ENCODE data around the gene SEMA6A. TPM values are rescaled to one million over a fixed set of nuclear protein-coding genes. Genes with fewer than 3 reads are reported as not detected.
"Not testable (repeated sequence)": the region's sequence is repeated elsewhere in the genome, so short reads cannot be mapped to it uniquely, and the experiment has no call there.

The SEMA6A gene
- total RNA-seq, 1 donor from 2014 or later: 0.27 TPM

DNA sequence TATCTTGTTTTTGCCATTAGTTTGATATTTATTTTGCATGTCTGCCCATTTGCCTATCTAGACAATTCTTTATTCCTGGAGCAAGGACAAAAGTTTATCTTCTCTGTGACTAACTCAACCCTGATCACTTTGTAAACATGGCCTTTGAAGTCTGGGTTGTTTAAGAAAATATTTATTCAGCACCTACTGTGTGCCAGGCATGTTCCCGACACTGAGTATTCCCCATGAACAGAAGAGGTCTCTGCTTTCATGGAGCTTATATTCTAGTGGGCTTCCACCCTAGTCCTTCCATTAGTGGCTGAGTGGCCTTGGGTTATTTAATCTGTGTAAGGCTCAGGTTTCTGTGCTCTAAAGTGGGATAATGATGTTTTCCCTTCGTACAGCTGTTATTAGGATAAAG, 49.7 kb downstream of the SEMA6A start:
- no peak for DNase-seq (ENCODE audit: low read depth)

DNA sequence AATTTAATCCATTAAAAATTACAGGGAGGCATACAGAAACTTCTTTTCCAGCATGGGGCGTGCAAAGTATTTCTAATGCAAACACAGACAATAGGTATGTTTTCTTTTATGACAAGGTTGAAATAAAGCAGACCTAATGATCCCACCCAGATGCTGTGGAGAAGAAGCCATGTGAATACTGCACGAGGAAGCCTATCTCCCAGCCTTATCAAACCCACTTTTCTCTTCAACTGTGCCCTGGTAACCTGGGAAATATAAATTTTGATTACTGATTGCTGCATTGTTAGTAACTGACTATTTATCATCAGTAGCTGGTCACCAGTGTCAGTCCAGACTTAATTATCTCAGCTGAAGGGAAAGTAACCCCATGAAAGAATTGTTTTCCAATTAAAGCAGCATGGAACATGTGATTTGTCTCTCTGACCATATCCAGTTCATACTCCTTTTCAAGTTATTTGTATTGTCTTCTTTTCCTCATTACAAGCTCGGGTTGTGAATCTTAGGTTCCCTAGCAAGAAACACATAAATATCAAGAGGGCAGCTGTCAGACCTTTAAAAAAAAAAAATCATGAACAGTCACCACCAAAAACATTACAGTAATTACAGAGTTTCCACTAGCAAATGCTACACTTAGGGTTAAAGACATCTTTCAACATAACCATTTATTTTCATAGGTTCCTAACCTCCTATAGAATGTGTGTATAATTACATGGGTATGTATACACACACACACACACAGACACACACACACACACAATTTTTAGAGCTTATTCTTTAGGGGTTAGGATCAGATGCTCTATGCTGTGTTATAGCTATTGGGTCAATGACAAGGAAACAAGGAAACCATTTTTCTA, 50.3 kb downstream of the SEMA6A start:
- DNase-seq (ENCODE audit: low read depth): no peak

DNA sequence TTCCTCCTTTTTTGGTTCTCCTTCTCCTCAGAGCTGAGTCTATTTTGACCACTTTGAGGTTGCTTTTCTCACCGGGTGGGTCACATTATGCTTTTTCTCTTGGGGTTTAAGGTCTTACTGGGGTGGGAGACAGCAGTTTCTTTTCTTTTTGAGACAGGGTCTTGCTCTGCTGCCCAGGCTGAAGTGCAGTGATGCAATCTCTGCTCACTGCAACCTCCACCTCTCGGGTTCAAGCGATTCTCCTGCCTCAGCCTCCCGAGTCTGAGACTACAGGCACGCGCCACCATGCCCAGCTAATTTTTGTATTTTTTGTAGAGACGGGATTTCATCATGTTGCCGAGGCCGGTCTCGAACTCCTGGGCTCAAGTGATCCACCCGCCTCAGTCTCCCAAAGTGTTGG, 51.4 kb downstream of the SEMA6A start:
- not testable (repeated sequence) for DNase-seq (ENCODE audit: low read depth)

DNA sequence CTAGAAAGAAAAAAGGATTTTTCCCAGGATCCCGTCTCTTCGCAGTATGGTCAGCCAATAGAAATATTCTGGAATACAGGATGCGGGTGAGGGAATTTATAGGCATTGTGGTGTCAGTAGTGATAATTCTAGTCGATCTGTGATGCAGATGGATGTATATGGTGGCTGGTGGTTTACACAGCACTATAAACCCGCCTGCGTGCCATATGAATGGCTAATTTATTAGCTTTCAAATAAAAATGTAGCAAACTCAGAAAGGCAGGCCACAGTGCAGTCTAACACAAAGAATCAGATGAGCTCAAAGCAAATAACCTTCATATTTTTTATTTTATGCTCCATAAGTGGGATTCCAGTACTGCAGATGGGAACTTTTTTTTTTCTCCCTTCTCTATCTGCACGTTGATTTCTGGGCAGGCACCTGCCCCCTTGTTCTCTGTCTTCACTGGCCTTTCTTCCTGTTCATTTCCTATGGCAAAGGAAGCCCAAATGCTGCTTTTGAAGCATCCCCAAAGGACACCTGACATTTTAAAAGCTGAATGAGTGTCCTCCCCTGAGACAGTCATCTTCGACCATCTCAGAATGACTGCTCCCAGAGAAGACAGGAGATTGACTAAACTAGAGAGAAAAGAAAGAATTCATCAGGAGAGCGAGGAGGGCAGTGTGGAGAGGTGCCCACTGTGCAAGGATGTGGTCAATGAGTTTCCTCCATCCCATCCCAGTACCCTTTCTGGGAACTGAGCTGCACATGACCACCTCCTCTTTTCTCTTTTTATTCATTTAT, 52.1 kb downstream of the SEMA6A start:
- DNase-seq (ENCODE audit: low read depth): no peak

- peak; percentile 10 for DNase-seq (ENCODE audit: low read depth)
These were observed 53.3 kb downstream of the SEMA6A start for GRCh38 chr5:116521173-116521872.

- DNase-seq (ENCODE audit: low read depth): no peak
These were observed 53.9 kb downstream of the SEMA6A start for GRCh38 chr5:116520771-116521170.

GRCh38 chr5:116518423-116518822, 56.2 kb downstream of the SEMA6A start:
- DNase-seq (ENCODE audit: low read depth): no peak

DNA sequence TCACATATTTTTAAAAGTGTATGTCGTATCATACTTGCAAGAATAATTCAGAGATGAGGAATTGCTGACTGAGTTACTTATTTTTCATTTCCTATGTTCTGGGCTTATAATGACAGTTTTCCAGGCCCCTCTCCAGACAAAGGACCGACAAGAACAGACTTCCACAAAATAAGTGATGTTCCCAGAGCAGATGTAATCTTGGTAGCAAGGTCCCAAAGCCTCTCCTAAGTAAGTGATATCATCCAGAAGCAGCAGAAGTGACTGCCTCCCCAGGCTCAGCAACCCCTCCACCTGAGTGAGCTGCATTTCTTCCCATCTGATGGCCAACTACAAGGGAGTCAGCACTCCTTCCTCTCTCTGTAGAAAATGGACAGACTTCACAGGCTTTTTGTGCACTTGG, 57.1 kb downstream of the SEMA6A start:
- DNase-seq (ENCODE audit: low read depth): no peak

GRCh38 chr5:116516021-116516420, 58.6 kb downstream of the SEMA6A start:
- DNase-seq (ENCODE audit: low read depth): no peak

DNA sequence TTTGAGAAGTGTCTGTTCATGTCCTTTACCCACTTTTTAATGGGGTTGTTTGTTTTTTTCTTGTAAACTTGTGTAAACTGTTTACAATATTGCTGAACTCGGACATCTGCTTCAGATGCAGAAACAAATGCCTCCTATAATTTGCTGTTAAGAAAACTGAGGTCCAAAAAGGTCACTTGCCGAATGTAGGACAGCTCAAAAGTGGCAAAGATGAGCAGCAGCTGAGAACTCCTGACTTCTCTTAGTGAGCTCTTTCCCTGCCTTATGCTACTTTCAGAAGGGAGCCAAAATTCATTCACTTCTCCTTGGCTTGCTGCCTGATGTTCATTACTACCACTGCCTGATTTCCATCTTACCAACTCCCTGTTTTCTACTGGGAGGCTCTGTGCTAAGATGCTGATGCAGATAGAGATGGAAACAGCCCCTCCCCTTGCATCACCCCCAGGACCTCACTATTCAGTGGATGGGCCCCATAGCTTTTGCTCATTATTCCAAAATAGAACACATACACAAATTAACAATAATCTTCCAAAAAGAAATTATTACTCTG, 60.1 kb downstream of the SEMA6A start:
- no peak for DNase-seq (ENCODE audit: low read depth)

GRCh38 chr5:116510517-116510916, 64.1 kb downstream of the SEMA6A start:
- no peak for DNase-seq (ENCODE audit: low read depth)

DNA sequence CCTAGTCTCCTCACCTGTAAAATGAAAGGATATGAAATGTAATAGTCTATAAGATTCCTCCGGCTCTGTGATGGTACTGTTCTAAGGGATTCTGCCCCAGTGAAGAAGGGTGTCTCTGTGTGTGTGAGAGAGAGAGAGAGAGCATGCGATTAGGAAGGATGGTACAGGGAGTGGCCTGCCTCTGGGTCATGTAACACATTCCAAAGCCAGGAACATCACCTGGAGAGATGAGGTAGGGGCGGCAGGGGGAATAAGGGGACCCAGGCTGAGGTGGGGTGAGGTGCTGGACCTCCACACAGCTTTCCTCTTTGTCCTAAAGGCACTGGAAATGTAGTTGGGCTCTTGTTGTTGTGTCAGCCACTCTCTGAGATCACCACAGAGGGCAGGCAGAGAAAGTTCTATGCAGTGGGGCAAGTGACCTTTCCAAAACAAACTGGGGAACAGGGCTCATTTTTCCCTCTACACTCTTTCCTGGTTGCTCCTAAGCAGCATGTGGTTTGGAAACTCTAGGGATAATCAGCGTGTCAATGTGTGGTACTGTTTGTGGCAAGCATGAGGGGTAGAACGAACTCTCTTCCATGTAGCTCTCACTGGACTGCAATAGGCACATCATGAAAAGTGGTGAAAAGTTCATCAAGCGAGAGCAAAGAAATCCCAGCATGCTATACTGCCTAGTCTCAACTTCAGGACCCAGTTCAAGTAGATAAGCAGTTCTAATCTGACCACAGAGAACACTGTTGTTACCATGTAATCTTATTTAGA, 65.0 kb downstream of the SEMA6A start:
- DNase-seq (ENCODE audit: low read depth): no peak

GRCh38 chr5:116508835-116509234, 65.8 kb downstream of the SEMA6A start:
- no peak for DNase-seq (ENCODE audit: low read depth)

DNA sequence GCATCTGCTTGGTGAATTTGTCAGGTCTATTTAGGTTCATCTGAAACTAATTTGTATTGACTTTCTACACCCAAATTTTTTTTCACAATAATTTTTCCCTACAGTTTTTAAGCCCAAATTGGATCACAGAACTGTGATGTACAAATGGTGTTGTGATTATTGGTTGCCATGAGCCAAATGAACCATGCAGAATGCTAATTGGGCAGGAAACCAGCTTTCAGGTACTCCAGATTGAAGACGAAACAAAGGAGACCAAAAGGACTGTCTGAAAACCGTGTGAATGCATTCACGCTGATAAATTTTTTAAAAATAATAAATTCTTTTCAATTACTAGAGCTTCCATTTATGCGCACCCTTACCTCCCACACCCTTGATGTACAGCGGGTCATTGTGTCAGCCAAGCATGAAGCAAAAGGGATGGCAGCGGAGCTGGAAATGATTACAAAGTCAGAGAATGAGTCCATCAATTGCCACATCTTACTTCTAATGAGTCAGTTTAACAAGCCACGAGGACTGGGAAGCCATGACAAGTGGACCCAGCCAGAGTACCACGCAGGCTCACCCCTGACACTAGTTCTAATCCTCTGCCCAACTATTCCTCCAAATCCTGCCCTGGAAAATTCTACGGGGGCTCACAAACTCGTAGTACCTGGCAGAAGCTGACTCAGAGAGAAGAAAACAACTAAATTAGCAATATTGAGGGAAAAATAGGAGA, 66.5 kb downstream of the SEMA6A start:
- no peak for DNase-seq (ENCODE audit: low read depth)

DNA sequence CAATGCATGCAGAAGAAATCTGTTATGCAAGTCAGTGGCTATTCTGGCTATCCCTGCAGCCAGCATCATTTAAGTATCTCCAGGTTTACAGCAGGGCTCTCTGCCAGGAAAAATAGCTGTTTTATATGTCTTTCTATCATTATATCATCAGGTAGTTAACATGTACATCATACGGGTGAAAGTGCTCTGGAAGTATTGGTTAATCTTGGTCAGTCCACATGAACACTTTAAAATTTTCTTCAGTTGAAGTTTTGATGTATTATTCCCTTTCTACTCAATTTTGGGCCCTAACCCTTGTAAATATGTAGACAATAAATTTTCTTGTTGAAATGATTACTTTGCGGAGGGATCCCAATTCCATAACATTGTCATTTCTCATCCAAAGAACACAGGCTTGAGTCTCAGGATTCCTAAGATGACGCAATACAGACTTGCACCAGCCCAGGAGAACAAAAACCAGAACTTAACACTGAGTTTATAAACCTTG, 67.5 kb downstream of the SEMA6A start:
- DNase-seq (ENCODE audit: low read depth): no peak

DNA sequence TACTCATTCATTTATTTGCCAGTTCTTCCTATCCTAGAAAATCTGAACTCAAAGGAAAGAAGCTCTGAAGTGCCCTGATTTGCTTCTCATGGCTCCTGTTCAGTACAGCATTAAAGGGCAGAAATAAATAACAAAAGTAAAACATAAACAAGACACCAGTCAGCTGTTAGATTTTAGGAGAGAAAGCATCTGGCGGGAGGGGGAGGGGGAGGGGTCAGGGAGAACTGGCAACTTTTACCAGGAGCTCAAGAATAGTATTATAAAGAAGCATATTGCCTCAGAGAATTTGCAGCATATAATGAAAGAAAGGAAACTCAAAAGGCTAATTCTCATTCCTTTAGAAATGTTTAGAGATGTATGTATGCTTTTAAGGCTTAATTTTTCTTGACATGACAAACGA, 68.1 kb downstream of the SEMA6A start:
- DNase-seq (ENCODE audit: low read depth): peak; percentile 8

DNA sequence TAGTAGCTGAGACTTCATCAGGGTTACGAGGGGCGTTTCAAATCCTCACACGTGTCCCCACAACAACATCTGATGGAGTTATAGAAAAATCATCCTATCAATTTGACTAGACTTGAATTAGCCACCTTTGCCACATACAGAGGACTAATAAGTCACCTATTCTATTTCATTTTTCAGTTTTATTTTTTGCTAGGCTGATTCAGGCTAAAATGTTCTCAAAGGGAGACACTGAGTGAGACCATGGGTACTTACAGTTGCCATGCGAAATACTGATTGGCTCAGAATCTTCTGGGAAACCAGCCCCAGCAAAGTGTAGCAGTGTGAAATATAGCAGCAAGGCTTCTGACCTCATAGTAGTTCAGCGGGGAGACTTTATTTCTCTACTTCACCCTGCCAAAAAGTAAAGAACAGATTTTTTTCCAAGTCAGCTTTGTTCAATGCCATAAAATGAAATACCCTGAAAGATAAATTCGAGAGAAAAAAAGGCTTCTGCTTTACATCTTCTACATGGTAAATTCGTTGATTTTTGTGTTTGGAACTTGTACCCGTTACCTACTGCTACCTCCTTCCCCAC, 69.9 kb downstream of the SEMA6A start:
- DNase-seq (ENCODE audit: low read depth): no peak

GRCh38 chr5:116502616-116503015, 72.0 kb downstream of the SEMA6A start:
- DNase-seq (ENCODE audit: low read depth): peak; percentile 96

- no peak for DNase-seq (ENCODE audit: low read depth)
These were observed 72.5 kb downstream of the SEMA6A start for GRCh38 chr5:116502138-116502537.

All from myocyte (in vitro differentiated cells).